Cortex of kidney (tissue), 1 donor: Measurements from ENCODE around the gene DSCAML1.

Experiments used
- DNase-seq: peaks from one replicate; lab custom pipeline; 2025; lab: John Stamatoyannopoulos, UW

DSCAML1 gene

GRCh38 chr11:117443266-117444186 lies 353.5 kb downstream of the DSCAML1 start:
- no peak for DNase-seq

- DNase-seq: no peak
These were observed 354.2 kb downstream of the DSCAML1 start for GRCh38 chr11:117442869-117443239.

- no peak for DNase-seq
These were observed 354.8 kb downstream of the DSCAML1 start for GRCh38 chr11:117442049-117442868.

- DNase-seq: no peak
These were observed 355.7 kb downstream of the DSCAML1 start for GRCh38 chr11:117441146-117441975.

- DNase-seq: no peak
These were observed 356.8 kb downstream of the DSCAML1 start for GRCh38 chr11:117440258-117440657.

GRCh38 chr11:117439256-117439655 lies 357.8 kb downstream of the DSCAML1 start:
- DNase-seq: no peak

- DNase-seq: no peak
These were observed 358.5 kb downstream of the DSCAML1 start for GRCh38 chr11:117438371-117439000.

GRCh38 chr11:117437791-117438130 lies 359.3 kb downstream of the DSCAML1 start:
- no peak for DNase-seq

GRCh38 chr11:117437041-117437790 lies 359.8 kb downstream of the DSCAML1 start:
- DNase-seq: no peak

GRCh38 chr11:117435326-117435725 lies 361.7 kb downstream of the DSCAML1 start:
- no peak for DNase-seq

GRCh38 chr11:117434481-117434880 lies 362.5 kb downstream of the DSCAML1 start:
- DNase-seq: no peak

GRCh38 chr11:117433717-117434116 lies 363.3 kb downstream of the DSCAML1 start:
- DNase-seq: no peak

GRCh38 chr11:117431436-117431835 lies 365.6 kb downstream of the DSCAML1 start:
- DNase-seq: no peak

GRCh38 chr11:117430293-117430955 lies 366.6 kb downstream of the DSCAML1 start:
- DNase-seq: no peak

GRCh38 chr11:117428856-117429229 lies 368.2 kb downstream of the DSCAML1 start:
- no peak for DNase-seq

GRCh38 chr11:117428186-117428855 lies 368.7 kb downstream of the DSCAML1 start:
- no peak for DNase-seq

- no peak for DNase-seq
These were observed 369.6 kb downstream of the DSCAML1 start for GRCh38 chr11:117427356-117427874.

- DNase-seq: no peak
These were observed 370.1 kb downstream of the DSCAML1 start for GRCh38 chr11:117426941-117427340.

GRCh38 chr11:117426297-117426685 lies 370.7 kb downstream of the DSCAML1 start:
- no peak for DNase-seq
